AG09319 (cell line): ENCODE measurements around the gene VWA2.

Source experiments
- DNase-seq: peaks from one replicate; pipeline ENCODE4 v3.0.0-alpha.2; 2010; ENCODE audit warnings: low read depth; ENCODE audit errors: extremely low read depth
- CTCF ChIP-seq: IDR thresholded peaks from 2 replicates; pipeline ENCODE4 v1.5.1; 2011; ENCODE audit warnings: low read depth, mild to moderate bottlenecking, inconsistent platforms, low read length, moderate library complexity

The VWA2 gene

GRCh38 chr10:114239117-114239993, at the start of gene VWA2:
Gene VWA2 (plus strand): TSS chr10:114239254. CDS start chr10:114248714, 9,460 bp downstream.
- no peak for DNase-seq
- TF ChIP-seq CTCF: no peak

- no peak for TF ChIP-seq CTCF
- no peak for DNase-seq
Observed at GRCh38 chr10:114189700-114190099, 49.4 kb upstream of the VWA2 start.

- DNase-seq: no peak
- no peak for TF ChIP-seq CTCF
Observed at GRCh38 chr10:114195079-114195478, 44.0 kb upstream of the VWA2 start.

- TF ChIP-seq CTCF: no peak
- DNase-seq: no peak
Observed at GRCh38 chr10:114199239-114199638, 39.8 kb upstream of the VWA2 start.

GRCh38 chr10:114202812-114203211, 36.2 kb upstream of the VWA2 start:
- no peak for DNase-seq

GRCh38 chr10:114206902-114207301, 32.2 kb upstream of the VWA2 start:
- no peak for DNase-seq
- TF ChIP-seq CTCF: no peak

More at GRCh38 chr10:114202812-114203211, 36.2 kb upstream of the VWA2 start:
- no peak for TF ChIP-seq CTCF

GRCh38 chr10:114207349-114207748, 31.7 kb upstream of the VWA2 start:
- no peak for DNase-seq
- no peak for TF ChIP-seq CTCF
